ENCODE data around the gene PAGE1.
"Not testable (repeated sequence)": the region's sequence is repeated elsewhere in the genome, so short reads cannot be mapped to it uniquely, and the experiment has no call there.

PAGE1 gene, protein sequence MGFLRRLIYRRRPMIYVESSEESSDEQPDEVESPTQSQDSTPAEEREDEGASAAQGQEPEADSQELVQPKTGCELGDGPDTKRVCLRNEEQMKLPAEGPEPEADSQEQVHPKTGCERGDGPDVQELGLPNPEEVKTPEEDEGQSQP

DNA sequence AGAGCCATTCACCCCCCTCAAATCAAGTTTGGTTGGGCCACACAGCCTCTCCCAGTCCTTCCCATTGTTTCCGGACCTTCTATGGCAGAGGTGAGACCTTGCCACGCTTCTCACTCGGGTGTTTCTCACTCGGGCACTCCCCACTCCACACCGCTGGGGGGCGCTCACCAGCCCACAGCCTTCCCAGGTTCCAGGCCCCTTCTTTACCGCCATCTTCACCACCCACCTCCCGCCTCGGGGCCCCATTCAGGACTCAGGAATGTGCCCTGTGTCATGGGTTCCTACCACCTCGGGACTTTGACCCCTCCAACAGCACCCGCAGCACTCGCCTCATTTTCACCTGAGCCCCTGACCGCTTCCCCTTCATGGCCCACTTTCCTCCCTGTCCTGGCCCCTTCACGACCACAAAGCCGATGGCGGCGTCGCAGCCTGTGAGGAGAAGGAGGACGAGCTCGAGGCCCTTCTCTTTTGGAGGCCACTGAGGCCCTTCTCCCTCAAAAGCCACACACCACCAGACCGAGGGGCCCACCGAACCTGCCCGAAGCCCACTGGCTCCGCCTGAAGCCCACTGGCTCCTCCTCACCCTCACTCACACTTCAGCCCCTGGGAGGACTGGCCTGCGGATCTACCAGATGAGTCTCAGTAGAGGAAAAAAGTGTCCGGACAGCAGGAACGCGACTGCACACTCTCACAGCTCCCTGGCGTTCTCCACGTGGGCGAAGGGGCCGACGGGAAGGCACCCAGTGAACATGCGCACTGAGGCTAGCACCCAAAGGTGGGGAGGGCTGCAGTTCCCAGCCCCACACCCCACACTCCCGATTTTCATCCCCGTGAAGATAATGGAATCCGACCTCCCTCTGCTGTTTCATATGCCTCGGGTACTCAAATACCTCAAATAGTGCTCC is at the start of gene PAGE1:
TSS of gene PAGE1 (minus strand) at position 709 of the 905 bp plus-strand sequence. CDS start 1,214 bp downstream, outside the sequence.
- DNase-seq, result no peak

DNA sequence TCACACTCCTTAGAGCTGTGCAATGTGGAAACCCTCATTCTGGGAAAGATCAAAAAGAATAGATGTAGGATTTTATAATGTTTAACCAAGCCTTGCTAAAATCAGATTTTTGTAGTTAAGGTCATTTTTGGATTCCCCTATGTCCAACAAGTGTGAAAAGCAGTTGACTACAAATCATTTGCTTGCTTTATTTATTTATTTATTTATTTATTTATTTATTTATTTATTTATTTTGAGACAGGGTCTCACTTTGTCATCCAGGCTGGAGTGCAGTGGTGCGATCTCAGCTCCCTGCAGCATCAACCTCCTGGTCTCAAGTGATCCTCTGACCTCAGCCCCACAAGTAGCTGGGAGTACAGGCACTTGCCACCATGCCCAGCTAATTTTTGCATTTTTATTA is 45.7 kb upstream of the PAGE1 start:
- DNase-seq, result not testable (repeated sequence)

DNA sequence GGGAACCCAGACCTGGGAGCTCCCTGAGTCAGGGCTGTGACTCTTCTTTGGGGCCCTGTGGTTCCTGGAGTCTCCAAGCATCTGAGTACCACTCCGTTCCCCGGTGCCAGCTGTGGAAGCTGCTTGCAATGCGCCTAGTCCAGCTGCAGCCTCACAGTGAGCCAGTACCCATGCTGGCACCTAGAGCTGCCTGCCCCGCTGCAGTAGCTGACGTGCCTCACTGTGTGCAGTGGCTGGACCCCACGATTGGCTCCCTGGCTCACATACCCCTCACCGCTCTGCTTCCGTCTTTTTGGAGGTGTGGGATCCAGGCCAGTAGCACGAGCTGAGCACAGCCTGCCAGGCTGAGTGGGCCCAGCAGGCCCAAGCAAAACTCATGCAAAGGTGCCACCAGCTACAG is 32.1 kb upstream of the PAGE1 start:
- no peak for DNase-seq

DNA sequence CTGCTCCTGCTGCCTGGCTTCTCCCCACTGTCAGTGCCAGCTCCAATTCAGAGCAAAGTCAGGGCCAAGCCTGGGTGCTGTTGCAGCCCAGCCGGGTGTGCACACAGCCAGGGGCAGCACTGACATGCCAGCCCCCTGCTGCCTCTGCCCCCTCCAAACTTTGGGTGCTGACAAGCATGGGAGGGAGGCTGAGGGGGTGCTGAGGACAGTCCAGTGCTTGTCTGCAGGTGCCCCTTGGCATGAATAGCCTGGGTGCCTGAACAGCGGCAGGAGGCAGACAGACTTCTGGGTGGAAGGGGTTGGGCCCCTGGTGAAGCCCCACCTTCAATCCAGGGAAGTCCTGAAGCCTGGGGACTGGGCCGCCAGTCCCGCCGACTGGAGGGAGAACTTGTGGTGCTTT is 31.2 kb upstream of the PAGE1 start:
- DNase-seq, result no peak

DNA sequence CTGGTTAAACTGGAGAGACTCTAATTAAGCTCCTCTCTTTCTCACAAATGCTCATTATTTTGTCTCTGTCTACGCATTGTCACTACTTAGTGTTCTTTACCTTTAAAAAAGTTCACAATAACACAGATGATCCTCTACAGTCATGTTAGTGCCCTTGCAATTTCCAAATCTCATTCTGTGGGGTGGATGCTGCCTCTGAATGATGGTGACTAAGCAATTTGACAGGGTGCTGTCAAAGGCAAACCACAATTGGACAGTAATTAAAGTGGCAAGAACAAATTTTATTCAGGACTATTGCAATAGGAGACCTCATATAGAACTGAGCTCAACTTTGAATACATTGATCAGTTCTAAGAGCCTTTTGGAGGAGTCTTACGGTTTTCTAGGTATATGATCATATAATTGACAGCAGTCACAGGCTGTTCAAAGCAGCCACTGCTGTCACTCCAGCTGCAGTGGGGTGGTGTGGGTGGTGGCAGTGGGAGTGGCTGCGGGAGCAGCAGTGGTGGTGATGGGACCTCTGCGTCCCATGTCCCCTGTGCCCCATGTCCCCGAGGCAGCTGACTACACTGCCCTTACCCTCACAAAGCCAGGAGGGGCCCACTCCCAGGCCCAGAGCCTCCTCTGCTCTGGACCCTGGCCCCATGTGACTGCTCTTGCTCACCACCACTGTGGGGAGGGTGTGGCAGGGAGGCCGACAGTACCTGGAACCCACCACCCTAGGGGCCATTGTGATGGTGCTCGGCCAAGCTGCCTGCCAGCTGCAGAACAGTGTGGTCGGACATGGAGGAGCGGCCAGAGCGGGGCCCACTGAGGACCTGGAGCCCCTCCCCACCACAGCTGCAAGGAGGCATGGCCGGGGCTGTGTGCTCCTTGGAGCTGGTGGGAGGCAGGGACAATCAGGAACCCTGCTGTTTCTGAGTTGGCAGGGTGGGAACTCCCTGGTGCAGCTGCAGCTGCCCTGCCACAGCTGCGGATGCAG is 30.4 kb upstream of the PAGE1 start:
- no peak for DNase-seq

DNA sequence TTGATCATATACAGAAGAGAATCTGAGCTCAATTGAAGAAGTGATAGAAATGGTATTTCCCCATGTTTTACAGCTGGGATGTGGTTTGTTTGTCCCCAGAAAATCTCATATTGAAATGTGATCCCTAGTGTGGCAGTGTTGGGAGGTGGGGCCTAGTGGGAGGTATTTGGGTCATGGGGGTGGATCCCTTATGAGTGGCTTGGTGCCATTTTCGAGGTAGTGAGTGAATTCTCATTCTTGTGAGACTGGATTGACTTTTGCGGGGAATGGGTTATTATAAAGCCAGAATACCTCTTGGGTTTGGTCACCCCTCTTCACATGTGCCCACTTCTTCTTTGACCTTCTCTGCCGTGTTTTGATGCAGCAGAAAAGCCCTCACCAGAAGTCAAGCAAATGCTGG is 29.6 kb upstream of the PAGE1 start:
- no peak for DNase-seq

DNA sequence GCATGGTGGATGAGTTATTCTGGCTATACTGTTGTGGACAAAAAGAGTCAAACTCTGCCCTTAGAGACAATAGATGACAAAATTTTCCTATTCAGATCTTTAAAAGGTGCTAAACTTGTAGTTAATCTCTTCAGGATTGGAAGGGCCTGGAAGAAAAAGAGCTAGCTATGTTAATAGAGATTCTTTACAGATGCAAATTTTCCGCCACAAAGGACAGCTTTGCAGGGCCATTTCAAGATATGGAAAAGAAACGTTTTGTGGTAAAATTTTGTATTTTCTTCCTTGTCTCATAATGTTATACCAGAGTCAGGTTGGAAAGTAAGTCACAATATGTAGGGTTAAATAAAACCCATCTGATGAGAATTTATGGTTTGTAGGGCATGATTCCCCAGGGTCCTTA is 24.3 kb upstream of the PAGE1 start:
- DNase-seq, result not testable (repeated sequence)

DNA sequence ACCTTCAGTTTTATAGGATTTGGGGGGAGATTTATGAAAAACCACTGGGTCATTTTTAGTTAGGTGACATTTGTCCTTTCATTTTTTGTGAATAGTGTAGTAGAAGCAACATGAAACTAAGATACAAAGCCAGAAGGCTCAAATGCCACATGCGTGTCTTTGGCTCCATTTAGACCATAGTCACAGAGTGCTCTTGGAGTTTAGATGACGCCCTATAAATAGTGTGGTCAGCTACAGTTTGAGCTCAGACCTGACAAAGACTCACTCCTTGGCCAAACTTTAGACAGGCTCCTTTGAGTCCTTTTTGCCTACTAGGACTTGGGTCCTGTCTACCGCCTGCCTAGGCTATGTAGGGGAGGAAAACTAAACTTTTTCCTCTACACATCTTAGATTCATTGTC is 16.8 kb upstream of the PAGE1 start:
- DNase-seq, result no peak

DNA sequence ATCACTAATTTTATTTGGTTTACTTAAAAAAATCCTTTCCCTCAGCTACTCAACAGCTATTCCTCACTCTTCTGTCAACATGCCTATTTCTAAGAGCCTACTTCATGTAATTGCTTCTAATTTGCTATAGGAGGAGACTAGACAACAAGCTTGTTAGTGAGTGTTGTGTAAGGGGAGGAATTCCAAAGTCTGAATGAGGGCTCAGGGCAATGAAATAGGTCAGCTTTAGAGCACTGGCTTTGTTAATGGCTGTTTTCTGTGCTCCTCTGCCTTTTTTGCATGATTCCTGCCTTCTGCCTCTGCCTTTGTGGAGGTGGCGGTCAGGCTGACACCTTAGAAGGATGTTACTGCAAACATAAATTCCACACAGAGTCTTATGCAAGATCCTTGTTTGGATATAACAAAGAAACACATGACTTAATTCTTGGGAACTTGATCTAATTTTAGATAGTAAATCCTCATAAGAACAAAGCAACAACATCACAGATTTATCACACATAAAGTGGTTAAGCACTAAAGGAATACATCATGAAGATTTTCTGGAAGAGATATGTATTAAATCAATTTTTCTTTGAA is 15.0 kb upstream of the PAGE1 start:
- no peak for DNase-seq

DNA sequence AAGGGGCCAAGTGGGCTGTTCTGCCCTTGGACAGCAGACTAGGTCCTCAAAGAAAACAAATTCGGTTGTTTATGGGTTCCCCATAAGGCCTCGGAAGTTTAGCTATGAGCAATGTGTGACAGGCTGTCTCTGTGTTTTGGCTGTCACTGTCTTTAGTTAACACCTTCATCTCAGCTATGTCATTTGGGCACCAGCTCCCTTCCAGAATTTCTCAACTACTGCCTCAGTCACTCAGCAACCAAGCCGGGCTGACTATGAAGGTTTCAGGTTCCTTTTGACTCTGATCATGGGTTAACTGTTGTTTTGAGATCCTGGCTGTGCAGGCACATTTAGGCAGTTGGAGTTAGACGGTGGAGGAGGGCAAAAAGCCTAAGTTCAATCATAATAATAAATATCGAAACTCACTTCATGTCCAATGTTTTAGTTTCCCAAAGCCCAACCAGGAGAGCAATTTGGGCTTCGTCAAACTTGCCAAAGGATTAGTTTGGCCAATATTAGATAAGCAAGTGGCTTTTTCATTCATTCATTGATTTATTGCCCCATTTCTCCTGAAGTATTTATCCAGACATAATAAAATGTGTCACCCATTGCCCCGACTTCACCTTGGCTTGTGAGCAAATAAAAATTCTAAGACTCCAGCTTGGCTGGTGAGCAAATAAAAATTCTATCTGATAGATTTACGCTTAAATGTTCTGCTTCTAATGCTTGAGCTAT is 9.1 kb upstream of the PAGE1 start:
- DNase-seq, result no peak

DNA sequence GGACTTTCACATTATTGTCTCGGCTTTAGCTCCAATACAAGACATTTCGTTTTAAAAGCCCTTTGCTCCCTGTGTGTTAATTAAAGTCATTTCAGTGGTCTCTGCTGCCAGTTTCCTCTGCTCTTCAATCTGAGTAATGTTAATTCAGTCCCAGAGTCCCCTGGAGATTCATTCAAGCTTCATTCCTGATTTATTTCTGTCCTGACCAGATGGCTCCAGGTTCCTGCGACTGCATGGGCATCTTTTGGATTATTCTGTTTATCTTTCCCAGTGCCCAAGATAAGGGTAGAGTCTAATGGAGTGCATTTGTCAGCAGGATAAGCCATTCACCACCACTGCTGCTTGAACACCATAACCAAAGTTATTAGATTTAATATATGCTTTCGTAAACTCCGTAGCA is 6.1 kb upstream of the PAGE1 start:
- no peak for DNase-seq

DNA sequence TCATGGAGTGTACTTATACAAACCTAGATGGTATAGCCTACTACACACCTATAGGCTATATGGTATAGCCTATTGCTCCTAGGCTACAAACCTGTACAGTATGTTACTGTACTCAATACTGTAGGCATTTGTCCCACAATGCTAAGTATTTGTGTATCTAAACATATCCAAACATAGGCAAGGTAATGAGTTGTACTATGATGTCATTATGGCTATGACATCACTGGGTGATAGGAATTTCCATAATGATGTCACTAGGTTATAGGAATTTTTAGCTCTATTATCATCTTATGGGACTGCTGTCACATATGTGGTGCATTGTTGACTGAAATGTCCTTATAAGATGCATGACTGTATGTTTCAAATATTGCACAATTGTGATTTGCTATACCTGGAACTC is 5.5 kb upstream of the PAGE1 start:
- DNase-seq, result no peak

DNA sequence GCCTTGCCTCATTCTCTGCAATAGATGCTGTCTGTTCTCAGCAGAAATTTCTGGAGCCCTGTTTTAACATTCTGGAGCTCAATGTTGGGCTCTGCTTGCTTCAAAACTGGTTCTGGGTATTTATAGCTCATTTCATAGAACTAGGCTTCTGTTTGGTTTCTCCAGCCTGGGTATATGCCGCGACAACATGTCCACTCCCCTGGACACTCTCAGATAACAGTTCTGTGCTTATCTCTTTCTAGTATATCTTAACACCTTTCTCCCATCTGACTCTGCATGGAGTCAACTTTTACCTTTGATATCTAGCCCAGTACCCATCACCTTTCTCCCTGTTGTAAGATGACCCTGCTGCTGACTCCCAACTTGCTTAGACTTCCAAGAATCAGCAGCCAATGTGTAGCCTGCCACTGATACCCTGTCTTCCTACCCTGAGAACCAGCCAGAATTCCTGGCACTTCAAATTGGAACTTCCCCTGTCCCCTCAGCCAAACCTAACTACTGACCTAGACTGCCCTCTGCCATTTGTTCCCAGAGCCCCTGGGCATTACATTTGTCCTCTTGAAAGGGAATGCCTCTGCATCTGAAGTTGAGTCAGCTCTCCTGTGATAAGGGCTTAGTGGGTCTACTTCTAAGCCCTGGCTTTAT is 20.6 kb downstream of the PAGE1 start:
- DNase-seq, result no peak

DNA sequence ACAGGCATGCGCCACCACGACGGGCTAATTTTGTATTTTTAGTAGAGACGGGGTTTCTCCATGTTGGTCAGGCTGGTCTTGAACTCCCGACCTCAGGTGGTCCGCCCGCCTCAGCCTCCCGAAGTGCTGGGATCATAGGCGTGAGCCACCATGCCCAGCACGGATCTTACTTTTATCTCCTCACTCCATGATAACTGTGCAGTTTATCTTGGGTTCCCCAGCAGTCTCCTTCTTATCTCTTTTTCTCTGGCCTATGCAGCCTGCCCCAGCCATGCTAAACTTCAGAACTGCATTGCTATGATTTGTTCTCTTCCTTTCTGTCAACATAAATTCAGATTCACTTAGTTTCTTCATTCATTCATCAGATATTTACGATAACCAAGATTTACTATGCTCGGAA is 22.4 kb downstream of the PAGE1 start:
- no peak for DNase-seq

DNA sequence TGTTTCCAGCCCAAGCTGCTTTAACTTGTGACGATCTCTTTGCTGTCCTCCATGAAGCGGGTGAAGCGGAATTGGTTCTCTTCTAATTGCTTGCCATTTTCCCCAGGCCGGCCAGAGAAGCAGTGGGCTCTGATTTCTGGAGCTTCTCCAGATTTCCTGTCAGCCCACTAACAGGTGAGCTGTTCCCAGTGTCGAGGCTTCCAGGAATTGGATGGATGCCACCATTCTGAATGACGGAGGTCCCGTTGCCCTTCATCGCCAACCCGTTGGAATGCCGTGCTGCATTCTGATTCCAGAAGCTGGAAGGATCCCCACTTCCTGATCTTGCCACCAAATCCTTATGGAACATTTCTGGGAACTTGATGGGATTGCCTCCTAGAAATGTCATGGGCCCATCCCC is 31.0 kb downstream of the PAGE1 start:
- no peak for DNase-seq

DNA sequence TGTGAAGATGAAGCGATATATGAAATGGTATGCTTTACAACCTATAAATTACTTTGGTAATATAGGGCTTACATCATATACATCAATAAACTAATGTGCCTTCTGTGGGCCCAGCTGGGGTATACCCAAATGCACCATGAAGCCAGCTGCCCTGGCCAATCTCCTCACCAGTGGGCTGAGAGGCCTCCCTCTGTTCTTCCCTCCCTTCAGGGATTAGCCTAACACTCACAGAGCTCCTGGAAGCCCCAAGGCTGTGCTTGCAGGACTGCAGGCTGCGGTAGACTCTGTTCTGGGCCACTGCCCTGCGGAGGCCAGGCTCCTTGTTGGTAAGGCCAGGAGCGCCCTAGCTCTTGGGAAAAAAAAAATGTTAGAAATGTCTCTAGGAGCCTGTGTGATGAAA is 33.9 kb downstream of the PAGE1 start:
- no peak for DNase-seq

DNA sequence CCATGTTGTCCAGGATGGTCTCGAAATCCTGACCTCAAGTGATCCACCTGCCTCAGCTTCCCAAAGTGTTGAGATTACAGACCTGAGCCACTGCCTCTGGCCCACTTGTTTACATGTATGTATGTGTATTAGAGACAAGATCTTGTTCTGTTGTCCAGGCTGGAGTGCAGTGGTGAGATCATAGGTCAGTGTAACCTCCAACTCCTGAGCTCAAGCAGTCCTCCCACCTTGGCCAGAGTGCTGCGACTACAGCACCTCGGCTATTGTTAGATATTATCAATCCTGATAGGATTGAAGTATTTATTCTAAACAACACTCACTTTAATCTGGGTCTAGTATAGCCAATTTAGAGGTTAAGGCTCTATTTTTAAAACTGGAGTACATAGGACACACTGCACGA is 36.0 kb downstream of the PAGE1 start:
- DNase-seq, result no peak

DNA sequence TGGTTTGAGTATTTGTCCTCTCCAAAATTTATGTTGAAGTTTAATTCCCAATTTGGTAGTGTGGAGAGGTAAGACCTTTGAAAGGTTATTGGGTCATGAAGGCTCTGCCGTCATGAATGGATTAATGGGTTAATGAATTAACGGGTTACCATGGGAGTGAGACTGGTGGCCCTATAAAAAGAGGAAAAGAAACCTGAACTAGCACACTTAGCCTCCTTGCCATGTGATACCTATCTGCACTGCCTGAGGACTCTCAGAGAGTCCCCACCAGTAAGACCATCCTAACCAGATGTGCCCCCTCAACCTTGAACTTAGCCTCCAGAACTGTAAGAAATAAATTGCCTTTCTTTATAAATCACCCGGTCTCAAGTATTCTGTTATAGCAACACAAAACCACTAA is 39.3 kb downstream of the PAGE1 start:
- no peak for DNase-seq

DNA sequence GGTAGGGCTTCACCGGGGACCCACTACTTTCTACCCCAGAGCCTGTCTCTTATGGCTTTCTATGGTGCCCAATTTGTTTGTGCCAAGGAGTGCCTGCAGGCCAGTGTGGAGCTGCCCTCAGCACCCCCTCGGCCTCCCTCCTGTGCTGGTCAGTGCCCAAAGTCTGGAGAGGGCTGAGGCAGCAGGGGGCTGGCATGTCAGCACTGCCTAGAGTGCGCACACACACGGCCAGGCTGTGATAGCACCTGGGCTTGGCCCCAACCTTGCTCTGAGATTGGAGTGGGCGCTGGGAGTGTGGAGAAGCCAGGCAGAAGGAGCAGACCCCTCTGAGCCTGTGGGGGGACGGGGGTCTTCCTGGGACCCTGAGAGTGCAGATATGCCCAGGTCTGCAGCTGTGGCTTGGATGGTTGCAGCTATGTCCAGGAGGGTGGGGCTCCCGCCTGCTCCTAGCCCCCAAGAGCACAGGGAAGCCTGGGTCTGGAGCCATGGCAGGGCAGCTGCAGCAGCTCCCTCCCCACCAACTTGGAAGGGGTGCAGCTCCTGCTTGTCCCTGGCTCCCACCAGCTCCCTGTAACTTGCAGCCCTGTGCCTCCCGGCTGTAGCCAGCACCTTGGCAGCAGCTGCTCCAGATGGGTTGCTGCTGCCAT is 50.7 kb downstream of the PAGE1 start:
- DNase-seq, result no peak

All from DMS79 (cell line).